ENCODE data around the gene BTBD6. TPM values are rescaled to one million over a fixed set of nuclear protein-coding genes. Genes with fewer than 3 reads are reported as not detected.

The BTBD6 gene
- total RNA-seq, 2 experiments from 2014 or later, result 36.9 to 37.6 TPM

DNA sequence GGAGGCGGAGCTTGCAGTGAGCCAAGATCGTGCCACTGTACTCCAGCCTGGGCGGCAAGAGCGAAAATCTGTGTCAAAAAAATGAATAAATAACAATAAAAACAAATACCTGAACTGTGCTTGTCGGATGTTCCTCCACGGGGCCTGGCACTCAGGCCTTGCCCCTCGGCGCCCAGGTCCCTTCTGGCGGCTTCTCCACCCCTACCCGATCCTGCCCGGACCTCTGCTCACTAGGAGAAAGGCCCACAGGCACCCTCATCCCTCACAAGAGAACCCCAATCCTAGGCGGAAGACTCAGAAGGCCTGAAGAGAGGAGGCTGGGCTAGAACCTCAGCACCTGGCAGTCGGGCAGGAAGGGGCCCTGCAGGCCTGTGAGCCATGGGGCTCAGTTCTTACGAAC lies 21.0 kb upstream of the BTBD6 start:
- H3K27me3 ChIP-seq (ENCODE audit: control insufficient read depth in 1 of 2, insufficient read depth in 2 of 2, low read length in 2 of 2), result no peaks in the 10 kb centered on the region
- DNase-seq, result no peak
- Mint-ChIP-seq H3K9me3 (no peaks in the 10 kb centered on the region), H3K4me1 (ENCODE audit: low read depth) (no peaks in the 10 kb centered on the region), H3K27me3 (no peaks in the 10 kb centered on the region), H3K36me3 (ENCODE audit: low read depth) (peaks cover 47% of the 10 kb centered on the region), H3K27ac (no peak overlapping the region), H3K4me3 (no peak overlapping the region)
- ChIA-PET CTCF (no interaction called here), POLR2A (no interaction called here)
- H3K27ac ChIP-seq (ENCODE audit: low read depth in 1 of 2, low read length in 2 of 2), result no peak overlapping the region
- no peaks in the 10 kb centered on the region for H3K4me1 ChIP-seq (ENCODE audit: insufficient read depth, low read length)
- ATAC-seq (ENCODE audit: poor library complexity), result no peak
- no peak overlapping the region for H3K4me3 ChIP-seq (ENCODE audit: low read length)
- peaks cover 0 to 4% of the 10 kb centered on the region in 2 experiments for H3K9me3 ChIP-seq (ENCODE audit: control insufficient read depth in 1 of 2, insufficient read depth in 1 of 2, low read length in 2 of 2)
- intact Hi-C loops (cut with DNase I, micrococcal nuclease), result no loop called here
- H3K36me3 ChIP-seq (ENCODE audit: insufficient read depth, low read length), result peaks cover 39% of the 10 kb centered on the region
- TF ChIP-seq, protein P1, sequence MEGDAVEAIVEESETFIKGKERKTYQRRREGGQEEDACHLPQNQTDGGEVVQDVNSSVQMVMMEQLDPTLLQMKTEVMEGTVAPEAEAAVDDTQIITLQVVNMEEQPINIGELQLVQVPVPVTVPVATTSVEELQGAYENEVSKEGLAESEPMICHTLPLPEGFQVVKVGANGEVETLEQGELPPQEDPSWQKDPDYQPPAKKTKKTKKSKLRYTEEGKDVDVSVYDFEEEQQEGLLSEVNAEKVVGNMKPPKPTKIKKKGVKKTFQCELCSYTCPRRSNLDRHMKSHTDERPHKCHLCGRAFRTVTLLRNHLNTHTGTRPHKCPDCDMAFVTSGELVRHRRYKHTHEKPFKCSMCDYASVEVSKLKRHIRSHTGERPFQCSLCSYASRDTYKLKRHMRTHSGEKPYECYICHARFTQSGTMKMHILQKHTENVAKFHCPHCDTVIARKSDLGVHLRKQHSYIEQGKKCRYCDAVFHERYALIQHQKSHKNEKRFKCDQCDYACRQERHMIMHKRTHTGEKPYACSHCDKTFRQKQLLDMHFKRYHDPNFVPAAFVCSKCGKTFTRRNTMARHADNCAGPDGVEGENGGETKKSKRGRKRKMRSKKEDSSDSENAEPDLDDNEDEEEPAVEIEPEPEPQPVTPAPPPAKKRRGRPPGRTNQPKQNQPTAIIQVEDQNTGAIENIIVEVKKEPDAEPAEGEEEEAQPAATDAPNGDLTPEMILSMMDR (IDR thresholded peaks at IDR 0.05), result no peak

DNA sequence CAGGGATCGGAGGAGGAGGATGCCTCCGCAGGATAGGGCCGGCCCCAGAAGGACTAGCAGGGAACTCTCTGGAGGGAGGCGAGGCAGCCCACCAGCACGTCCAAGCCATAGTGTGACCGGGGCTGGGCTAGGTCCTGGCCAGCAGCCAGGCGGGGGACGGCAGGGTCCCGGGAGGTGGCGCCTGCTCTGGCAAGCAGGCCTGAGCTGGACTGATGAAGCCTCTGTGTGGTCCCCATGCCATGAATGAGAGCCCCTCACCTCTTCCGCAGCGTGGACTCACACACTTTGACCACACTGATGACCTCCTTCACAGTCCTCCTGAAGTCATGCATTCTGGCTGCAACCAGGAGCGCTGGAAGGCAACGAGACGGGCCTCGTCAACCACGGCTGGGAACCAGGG lies 19.8 kb upstream of the BTBD6 start:
- Mint-ChIP-seq H3K9me3 (no peaks in the 10 kb centered on the region), H3K36me3 (ENCODE audit: low read depth) (peaks cover 37% of the 10 kb centered on the region), H3K27ac (no peak overlapping the region), H3K4me3 (no peak overlapping the region), H3K27me3 (no peaks in the 10 kb centered on the region), H3K4me1 (ENCODE audit: low read depth) (no peaks in the 10 kb centered on the region)
- no peaks in the 10 kb centered on the region for H3K4me1 ChIP-seq (ENCODE audit: insufficient read depth, low read length)
- ATAC-seq (ENCODE audit: poor library complexity) (no peak), DNase-seq (no peak)
- peaks cover 0 to 5% of the 10 kb centered on the region in 2 experiments for H3K9me3 ChIP-seq (ENCODE audit: control insufficient read depth in 1 of 2, insufficient read depth in 1 of 2, low read length in 2 of 2)
- intact Hi-C loops (cut with DNase I, micrococcal nuclease), result no loop called here
- no peak overlapping the region for H3K27ac ChIP-seq (ENCODE audit: low read depth in 1 of 2, low read length in 2 of 2)
- CTCF ChIA-PET, result no interaction called here
- no peak overlapping the region for H3K4me3 ChIP-seq (ENCODE audit: low read length)
- H3K27me3 ChIP-seq (ENCODE audit: control insufficient read depth in 1 of 2, insufficient read depth in 2 of 2, low read length in 2 of 2), result no peaks in the 10 kb centered on the region
- TF ChIP-seq, protein P1 (IDR thresholded peaks at IDR 0.05), result no peak
- peaks cover 31% of the 10 kb centered on the region for H3K36me3 ChIP-seq (ENCODE audit: insufficient read depth, low read length)
- POLR2A ChIA-PET, result no interaction called here

DNA sequence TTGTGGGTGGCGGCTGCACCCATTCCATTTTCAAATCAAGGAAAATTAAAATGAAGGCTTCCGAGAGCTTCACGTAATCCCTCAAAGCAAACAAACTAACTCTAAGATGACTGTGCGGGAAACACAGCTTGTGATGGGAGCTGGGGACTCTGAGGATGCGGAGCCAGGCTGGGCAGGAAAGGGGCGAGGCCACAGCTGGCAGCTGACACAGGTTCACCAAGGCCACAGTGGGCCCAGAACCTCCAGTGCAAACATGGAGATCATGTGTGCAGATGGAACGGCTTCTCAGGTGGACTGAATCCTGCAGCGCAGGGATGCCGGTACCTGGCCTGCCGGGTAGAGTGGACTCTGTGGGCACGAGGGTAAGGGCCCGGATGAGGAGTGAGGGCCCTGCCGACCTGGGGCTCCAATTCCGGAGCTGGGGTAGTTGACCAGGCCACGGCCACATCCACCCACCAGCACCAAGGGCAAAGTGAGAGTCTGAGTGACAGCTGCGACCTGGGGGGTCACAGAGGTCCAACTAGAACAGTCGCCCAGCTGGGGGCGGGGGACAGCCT lies 19.2 kb upstream of the BTBD6 start:
- no peak overlapping the region for H3K4me3 ChIP-seq (ENCODE audit: low read length)
- H3K27me3 ChIP-seq (ENCODE audit: control insufficient read depth in 1 of 2, insufficient read depth in 2 of 2, low read length in 2 of 2), result no peaks in the 10 kb centered on the region
- peaks cover 27% of the 10 kb centered on the region for H3K36me3 ChIP-seq (ENCODE audit: insufficient read depth, low read length)
- H3K9me3 ChIP-seq (ENCODE audit: control insufficient read depth in 1 of 2, insufficient read depth in 1 of 2, low read length in 2 of 2), result peaks cover 0 to 5% of the 10 kb centered on the region in 2 experiments
- H3K36me3 Mint-ChIP-seq (ENCODE audit: low read depth), result peaks cover 32% of the 10 kb centered on the region
- TF ChIP-seq, protein P1 (IDR thresholded peaks at IDR 0.05), result no peak
- ChIA-PET POLR2A (no interaction called here), CTCF (no interaction called here)
- H3K27ac ChIP-seq (ENCODE audit: low read depth in 1 of 2, low read length in 2 of 2), result no peak overlapping the region
- no peaks in the 10 kb centered on the region for H3K27me3 Mint-ChIP-seq
- no peaks in the 10 kb centered on the region for H3K9me3 Mint-ChIP-seq
- no peak overlapping the region for H3K4me3 Mint-ChIP-seq
- H3K4me1 ChIP-seq (ENCODE audit: insufficient read depth, low read length), result no peaks in the 10 kb centered on the region
- H3K4me1 Mint-ChIP-seq (ENCODE audit: low read depth), result no peaks in the 10 kb centered on the region
- no peak for ATAC-seq (ENCODE audit: poor library complexity)
- intact Hi-C loops (cut with DNase I, micrococcal nuclease), result no loop called here
- no peak overlapping the region for H3K27ac Mint-ChIP-seq
- no peak for DNase-seq
